ENCODE results near the gene ZSCAN31.

DNA sequence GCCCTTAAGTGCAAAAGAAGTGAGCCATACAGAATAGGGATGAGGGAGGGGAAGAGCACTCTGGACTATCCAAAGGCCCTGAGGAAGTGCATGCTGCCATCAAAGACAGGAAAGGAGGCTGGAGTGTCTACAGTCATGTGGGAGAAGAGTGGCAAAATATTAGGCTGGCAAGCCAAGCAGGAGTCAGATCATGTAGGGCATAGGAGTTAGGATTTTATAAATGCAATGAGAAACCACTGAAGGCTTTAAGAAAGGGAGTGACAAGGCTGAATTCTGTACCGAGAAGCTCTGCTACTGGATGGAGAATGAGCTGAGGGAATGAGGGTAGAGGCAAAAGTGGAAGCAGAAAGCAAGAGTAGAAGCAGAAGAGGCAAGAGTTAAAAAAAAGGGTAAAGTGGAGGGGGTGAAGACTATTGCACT is 2.3 kb downstream of the ZSCAN31 start:
- no peak for TF ChIP-seq CEBPB (IDR thresholded peaks at IDR 0.05)
- TF ChIP-seq NFIC (IDR thresholded peaks at IDR 0.05), result no peak
- TF ChIP-seq, protein P1, sequence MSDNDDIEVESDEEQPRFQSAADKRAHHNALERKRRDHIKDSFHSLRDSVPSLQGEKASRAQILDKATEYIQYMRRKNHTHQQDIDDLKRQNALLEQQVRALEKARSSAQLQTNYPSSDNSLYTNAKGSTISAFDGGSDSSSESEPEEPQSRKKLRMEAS (IDR thresholded peaks at IDR 0.05), result no peak
- no peak for TF ChIP-seq TAF1 (IDR thresholded peaks at IDR 0.05; ENCODE audit: low read depth)
- TF ChIP-seq YY1 (IDR thresholded peaks at IDR 0.05; ENCODE audit: low read depth), result no peak
- no peak for TF ChIP-seq EP300 (IDR thresholded peaks at IDR 0.05; ENCODE audit: borderline replicate concordance)

Measured in Ishikawa (cell line).